GM19328 (cell line): ENCODE results near the gene FAXDC2.
"Not testable (repeated sequence)": the region's sequence is repeated elsewhere in the genome, so short reads cannot be mapped to it uniquely, and the experiment has no call there.

Experiments
- ATAC-seq: cut with Tn5 transposase; IDR thresholded peaks from one replicate; pipeline ENCODE4 v1.9.1; 2021; ENCODE audit warnings: mild to moderate bottlenecking, moderate library complexity; ENCODE audit not compliant: unreplicated experiment

FAXDC2 gene

GRCh38 chr5:154832804-154833203 is 17.6 kb downstream of the FAXDC2 start:
- ATAC-seq = not testable (repeated sequence)

GRCh38 chr5:154831451-154831850 is 19.0 kb downstream of the FAXDC2 start:
- ATAC-seq = no peak

- ATAC-seq = no peak
Observed at GRCh38 chr5:154830596-154830995, 19.8 kb downstream of the FAXDC2 start.

- ATAC-seq = no peak
Observed at GRCh38 chr5:154830219-154830595, 20.2 kb downstream of the FAXDC2 start.

GRCh38 chr5:154829589-154830218 is 20.7 kb downstream of the FAXDC2 start:
- no peak for ATAC-seq

GRCh38 chr5:154829181-154829588 is 21.2 kb downstream of the FAXDC2 start:
- ATAC-seq = no peak

GRCh38 chr5:154824070-154824469 is 26.3 kb downstream of the FAXDC2 start:
- no peak for ATAC-seq

- no peak for ATAC-seq
Observed at GRCh38 chr5:154823605-154824004, 26.8 kb downstream of the FAXDC2 start.

- ATAC-seq = not testable (repeated sequence)
Observed at GRCh38 chr5:154822896-154823295, 27.5 kb downstream of the FAXDC2 start.

GRCh38 chr5:154820383-154820782 is 30.0 kb downstream of the FAXDC2 start:
- ATAC-seq = no peak

GRCh38 chr5:154819546-154819945 is 30.9 kb downstream of the FAXDC2 start:
- no peak for ATAC-seq

- ATAC-seq = no peak
Observed at GRCh38 chr5:154818471-154819116, 31.8 kb downstream of the FAXDC2 start.

GRCh38 chr5:154817815-154818214 is 32.6 kb downstream of the FAXDC2 start:
- no peak for ATAC-seq

GRCh38 chr5:154816891-154817492 is 33.4 kb downstream of the FAXDC2 start:
- ATAC-seq = no peak

GRCh38 chr5:154815684-154816247 is 34.6 kb downstream of the FAXDC2 start:
- no peak for ATAC-seq

GRCh38 chr5:154815025-154815424 is 35.4 kb downstream of the FAXDC2 start:
- ATAC-seq = no peak

GRCh38 chr5:154813736-154814135 is 36.7 kb downstream of the FAXDC2 start:
- no peak for ATAC-seq

GRCh38 chr5:154813158-154813557 is 37.2 kb downstream of the FAXDC2 start:
- no peak for ATAC-seq

- ATAC-seq = no peak
Observed at GRCh38 chr5:154811653-154812465, 38.5 kb downstream of the FAXDC2 start.

- no peak for ATAC-seq
Observed at GRCh38 chr5:154811239-154811638, 39.2 kb downstream of the FAXDC2 start.

GRCh38 chr5:154806176-154806575 is 44.2 kb downstream of the FAXDC2 start:
- no peak for ATAC-seq
